AG04449 (cell line): ENCODE data around the gene ZFR.
"Not testable (repeated sequence)": the region's sequence is repeated elsewhere in the genome, so short reads cannot be mapped to it uniquely, and the experiment has no call there.

Experiments
- CTCF ChIA-PET: fragments of 350-600 bp; formaldehyde crosslinking; extraction: SDS; loops from one replicate; lab custom pipeline; 2021; ENCODE audit warnings: antibody characterized with exemption; lab: Yijun Ruan, JAX
- POLR2A ChIA-PET: fragments of 400-600, 350-600 bp; formaldehyde crosslinking; extraction: SDS; loops from one replicate; lab custom pipeline; 2020; ENCODE audit warnings: antibody characterized with exemption, inconsistent platforms; lab: Yijun Ruan, JAX
- DNase-seq: peaks from one replicate; pipeline ENCODE4 v3.0.0-alpha.2; 2010; ENCODE audit warnings: low read depth, low spot score
- H3K4me3 ChIP-seq: 2 replicates; pipeline ENCODE4 v1.5.1; 2011; ENCODE audit warnings: low read depth, mild to moderate bottlenecking, control low read depth, low read length
- CTCF ChIP-seq: IDR thresholded peaks from one replicate; pipeline ENCODE4 v1.5.1; 2011; ENCODE audit warnings: mild to moderate bottlenecking, moderate library complexity, low read length, control low read depth, inconsistent platforms; ENCODE audit not compliant: insufficient read depth; ENCODE audit errors: missing control alignments

ZFR gene

GRCh38 chr5:32369032-32369431 lies 75.5 kb downstream of the ZFR start:
- TF ChIP-seq CTCF, result no peak
- no peak overlapping the region for H3K4me3 ChIP-seq
- no peak for DNase-seq
- ChIA-PET CTCF (no interaction called here), POLR2A (no interaction called here)

- CTCF ChIA-PET, result interaction anchor here (2.2 kb wide), 1 partner anchor 37 kb away, joined by 10 read pairs; no protein-coding TSS in a partner anchor
- DNase-seq, POLR2A ChIA-PET, H3K4me3 ChIP-seq: not testable (repeated sequence)
Observed at GRCh38 chr5:32367271-32367670, 77.3 kb downstream of the ZFR start.

- H3K4me3 ChIP-seq, result no peak overlapping the region
- ChIA-PET POLR2A (interaction anchor here (0.6 kb wide), 1 partner anchor 20 kb away, joined by 3 read pairs; no protein-coding TSS in a partner anchor), CTCF (interaction anchor here (1.9 to 2.2 kb wide), 3 partner anchors 14 to 133 kb away, joined by 9 to 12 read pairs (median 10); no protein-coding TSS in a partner anchor)
- no peak for DNase-seq
- no peak for TF ChIP-seq CTCF
Observed at GRCh38 chr5:32365623-32366022, 78.9 kb downstream of the ZFR start.

GRCh38 chr5:32363030-32363429 lies 81.5 kb downstream of the ZFR start:
- CTCF ChIA-PET, result interaction anchor here (1.1 to 1.7 kb wide), 2 partner anchors 11 to 227 kb away, joined by 3 to 4 read pairs; no protein-coding TSS in a partner anchor
- POLR2A ChIA-PET, result no interaction called here
- no peak for TF ChIP-seq CTCF
- H3K4me3 ChIP-seq, result no peak overlapping the region
- DNase-seq, result no peak

- no peak overlapping the region for H3K4me3 ChIP-seq
- no peak for DNase-seq
- ChIA-PET CTCF (interaction anchor here (1.1 to 1.7 kb wide), 2 partner anchors 12 to 227 kb away, joined by 3 to 4 read pairs; no protein-coding TSS in a partner anchor), POLR2A (no interaction called here)
- no peak for TF ChIP-seq CTCF
Observed at GRCh38 chr5:32362527-32362926, 82.0 kb downstream of the ZFR start.

GRCh38 chr5:32360906-32361305 lies 83.6 kb downstream of the ZFR start:
- no peak for TF ChIP-seq CTCF
- ChIA-PET CTCF (interaction anchor here (0.7 kb wide), 1 partner anchor 32 kb away, joined by 3 read pairs; no protein-coding TSS in a partner anchor), POLR2A (no interaction called here)
- DNase-seq, result no peak
- H3K4me3 ChIP-seq, result no peak overlapping the region

GRCh38 chr5:32358611-32359010 lies 85.9 kb downstream of the ZFR start:
- CTCF ChIA-PET, result interaction anchor here (1.1 to 1.8 kb wide), 2 partner anchors 29 to 127 kb away, joined by 3 to 8 read pairs; no protein-coding TSS in a partner anchor
- H3K4me3 ChIP-seq, result no peak overlapping the region
- no peak for DNase-seq
- TF ChIP-seq CTCF, result no peak
- POLR2A ChIA-PET, result no interaction called here
